ENCODE data around the gene CCL25. TPM values are rescaled to one million over a fixed set of nuclear protein-coding genes. Genes with fewer than 3 reads are reported as not detected.
"Not testable (repeated sequence)": the region's sequence is repeated elsewhere in the genome, so short reads cannot be mapped to it uniquely, and the experiment has no call there.

CCL25 gene
- total and polyA plus RNA-seq, 8 donors: 5.1 TPM; not detected in 7

GRCh38 chr19:8101311-8101710 lies 48.8 kb downstream of the CCL25 start:
- intact Hi-C loops (cut with DNase I; ENCODE audit: low total_unique reads): no loop called here
- TF ChIP-seq POLR2A (IDR thresholded peaks at IDR 0.05) (no peak), CTCF (IDR thresholded peaks at IDR 0.05) (no peak)
- H3K36me3 ChIP-seq: no peaks in the 10 kb centered on the region
- no peaks in the 10 kb centered on the region for H3K4me1 ChIP-seq
- DNase-seq: no peak
- H3K27ac ChIP-seq: no peak overlapping the region
- no peaks in the 10 kb centered on the region for H3K27me3 ChIP-seq
- 84 to 93% (median 90%) methylated on average over 4 of the region's 4 CpGs for WGBS, 5 donors
- peaks cover 5 to 13% (median 11%) of the 10 kb centered on the region in 4 donors for H3K9me3 ChIP-seq
- H3K4me3 ChIP-seq: no peak overlapping the region

DNA sequence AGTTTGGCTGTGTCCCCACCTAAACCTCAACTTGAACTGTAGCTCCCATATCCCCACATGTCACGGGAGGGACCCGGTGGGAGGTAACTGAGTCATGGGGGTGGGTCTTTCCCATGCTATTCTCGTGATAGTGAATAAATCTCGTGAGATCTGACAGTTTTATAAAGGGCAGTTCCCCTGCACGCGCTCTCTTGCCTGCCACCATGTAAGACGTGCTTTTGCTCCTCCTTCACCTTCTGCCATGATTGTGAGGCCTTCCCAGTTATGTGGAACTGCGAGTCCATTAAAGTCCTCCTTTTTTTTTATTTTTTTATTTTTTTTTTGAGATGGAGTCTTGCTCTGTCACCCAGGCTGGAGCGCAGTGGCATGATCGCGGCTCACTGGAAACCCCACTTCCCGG lies 49.4 kb downstream of the CCL25 start:
- H3K9me3 ChIP-seq; H3K4me1 ChIP-seq; DNase-seq; H3K36me3 ChIP-seq; intact Hi-C loops (cut with DNase I; ENCODE audit: low total_unique reads); H3K27me3 ChIP-seq; H3K4me3 ChIP-seq; H3K27ac ChIP-seq: not testable (repeated sequence)
- 83 to 89% (median 85%) methylated on average over 12 of the region's 12 CpGs for WGBS, 5 donors

DNA sequence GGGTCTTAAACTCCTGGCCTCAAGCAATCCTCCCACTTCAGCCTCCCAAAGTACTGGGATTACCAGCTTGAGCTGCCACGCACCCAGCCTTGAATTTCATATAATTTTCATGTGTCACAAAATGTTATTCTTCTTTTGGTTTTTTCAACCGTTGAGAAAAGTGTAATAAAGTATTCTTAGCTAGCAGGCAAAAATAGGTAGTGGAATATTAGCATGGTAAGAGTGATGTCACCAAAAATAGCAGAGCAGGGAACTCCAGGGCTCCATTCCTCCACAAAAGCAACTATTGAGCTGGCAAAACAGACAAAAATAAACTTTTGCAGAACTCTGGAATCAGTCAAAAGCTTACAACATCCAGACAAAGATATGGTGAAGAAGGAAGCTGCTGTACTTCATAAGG lies 52.9 kb downstream of the CCL25 start:
- Histone ChIP-seq H3K9me3 (peaks cover 0 to 4% (median 0%) of the 10 kb centered on the region in 4 donors), H3K27me3 (peaks cover 0 to 9% (median 0%) of the 10 kb centered on the region in 3 donors), H3K36me3 (no peaks in the 10 kb centered on the region), H3K4me1 (no peaks in the 10 kb centered on the region), H3K27ac (no peak overlapping the region), H3K4me3 (no peak overlapping the region)
- no peak for DNase-seq
- intact Hi-C loops (cut with DNase I; ENCODE audit: low total_unique reads): no loop called here
- TF ChIP-seq POLR2A (IDR thresholded peaks at IDR 0.05) (no peak), EP300 (IDR thresholded peaks at IDR 0.05) (no peak), CTCF (IDR thresholded peaks at IDR 0.05) (no peak), POLR2AphosphoS5 (IDR thresholded peaks at IDR 0.05) (no peak)
- WGBS, 5 donors: 74 to 86% (median 81%) methylated on average over 2 of the region's 2 CpGs

DNA sequence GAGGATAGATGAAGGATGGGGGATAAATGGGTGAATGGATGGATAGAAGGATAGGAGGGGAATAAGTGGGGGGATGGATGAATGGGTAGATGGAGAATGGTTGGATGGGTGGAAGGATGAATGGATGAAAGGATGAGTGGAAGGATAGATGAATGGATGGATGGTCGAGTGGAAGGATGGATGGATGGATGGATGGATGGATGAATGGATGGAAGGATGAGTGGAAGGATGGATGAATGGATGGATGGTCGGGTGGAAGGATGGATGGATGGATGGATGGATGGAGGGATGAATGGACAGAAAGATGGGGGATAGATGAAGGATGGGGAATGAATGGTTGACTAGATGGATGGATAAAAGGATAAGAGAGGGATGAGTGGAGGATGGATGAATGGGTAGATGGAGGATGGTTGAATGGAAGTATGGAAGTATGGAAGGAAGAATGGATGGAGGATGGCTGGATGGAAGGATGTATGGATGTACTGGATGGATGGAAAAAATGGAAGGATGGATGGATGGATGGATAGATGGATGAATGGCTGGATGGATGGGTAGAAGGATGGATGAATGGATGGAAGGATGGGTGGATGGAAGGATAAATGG lies 54.8 kb downstream of the CCL25 start:
- peaks cover 0 to 17% (median 0%) of the 10 kb centered on the region in 3 donors for H3K27me3 ChIP-seq
- no peak overlapping the region for H3K27ac ChIP-seq
- 61 to 80% (median 71%) methylated on average over 2 of the region's 2 CpGs for WGBS, 5 donors
- intact Hi-C loops (cut with DNase I; ENCODE audit: low total_unique reads): no loop called here
- H3K36me3 ChIP-seq: no peaks in the 10 kb centered on the region
- DNase-seq: no peak
- H3K4me1 ChIP-seq: no peaks in the 10 kb centered on the region
- peaks cover 0 to 7% (median 0%) of the 10 kb centered on the region in 4 donors for H3K9me3 ChIP-seq
- TF ChIP-seq EP300 (IDR thresholded peaks at IDR 0.05): no peak
- no peak for TF ChIP-seq POLR2A (IDR thresholded peaks at IDR 0.05)
- TF ChIP-seq POLR2AphosphoS5 (IDR thresholded peaks at IDR 0.05): no peak
- no peak for TF ChIP-seq CTCF (IDR thresholded peaks at IDR 0.05)
- no peak overlapping the region for H3K4me3 ChIP-seq

All from stomach (tissue), 9 donors.